ACC112 (cell line): ENCODE results near the gene MAP3K8.
A peak's percentile ranks its signal among the peaks of the same experiment; 100 is the strongest.

Experiments
- H2AFZ ChIP-seq: fragments of 200-600 bp; sonication (generic); one replicate; pipeline ENCODE4 v1.6.0; 2017; ENCODE audit warnings: antibody characterized with exemption, low read length; ENCODE audit not compliant: unreplicated experiment
- H3K27ac ChIP-seq: fragments of 200-600 bp; sonication (generic); 2 replicates; pipeline ENCODE4 v1.5.1; 2014; ENCODE audit warnings: low read depth, mild to moderate bottlenecking, antibody characterized with exemption, low read length, moderate library complexity
- H3K27me3 ChIP-seq: fragments of 200-600 bp; sonication (generic); 2 replicates; pipeline ENCODE4 v1.6.1; 2014; ENCODE audit warnings: mild to moderate bottlenecking, antibody characterized with exemption, low read length, moderate library complexity, mixed read lengths; ENCODE audit not compliant: insufficient read depth
- H3K36me3 ChIP-seq: fragments of 200-600 bp; sonication (generic); 2 replicates; pipeline ENCODE4 v1.6.1; 2016; ENCODE audit warnings: mild to moderate bottlenecking, antibody characterized with exemption, low read length, moderate library complexity, mixed read lengths; ENCODE audit not compliant: insufficient read depth
- H3K4me1 ChIP-seq: fragments of 200-600 bp; sonication (generic); one replicate; pipeline ENCODE4 v1.6.1; 2016; ENCODE audit warnings: low read length, mixed read lengths; ENCODE audit not compliant: insufficient read depth, unreplicated experiment, control insufficient read depth
- H3K4me3 ChIP-seq: fragments of 200-600 bp; sonication (generic); 2 replicates; pipeline ENCODE4 v1.5.1; 2014; ENCODE audit warnings: mild to moderate bottlenecking, low read depth, low read length
- H3K79me2 ChIP-seq: fragments of 200-600 bp; sonication (generic); one replicate; pipeline ENCODE4 v1.6.0; 2016; ENCODE audit warnings: low read length; ENCODE audit not compliant: control insufficient read depth, unreplicated experiment, insufficient read depth

Gene MAP3K8

GRCh38 chr10:30502266-30503060, 68.5 kb downstream of the MAP3K8 start:
- no peak overlapping the region for H3K4me3 ChIP-seq
- peaks cover 3% of the 10 kb centered on the region; the same call in 1 of the 2 replicates for H3K27me3 ChIP-seq
- no peaks in the 10 kb centered on the region for H3K4me1 ChIP-seq
- H3K36me3 ChIP-seq: no peaks in the 10 kb centered on the region
- no peak overlapping the region for H3K27ac ChIP-seq
- no peaks in the 10 kb centered on the region for H3K79me2 ChIP-seq
- H2AFZ ChIP-seq: no peak overlapping the region

GRCh38 chr10:30503700-30504266, 69.8 kb downstream of the MAP3K8 start:
- H2AFZ ChIP-seq: no peak overlapping the region
- H3K27me3 ChIP-seq: peaks cover 3% of the 10 kb centered on the region; the same call in 1 of the 2 replicates
- no peak overlapping the region for H3K4me3 ChIP-seq
- no peaks in the 10 kb centered on the region for H3K4me1 ChIP-seq
- no peaks in the 10 kb centered on the region for H3K79me2 ChIP-seq
- H3K36me3 ChIP-seq: no peaks in the 10 kb centered on the region
- H3K27ac ChIP-seq: no peak overlapping the region

- Histone ChIP-seq H3K4me1 (peaks cover 5% of the 10 kb centered on the region), H3K27me3 (peaks cover 3% of the 10 kb centered on the region; the same call in 1 of the 2 replicates), H3K36me3 (no peaks in the 10 kb centered on the region), H3K79me2 (no peaks in the 10 kb centered on the region), H3K27ac (no peak overlapping the region), H3K4me3 (no peak overlapping the region), H2AFZ (no peak overlapping the region)
Observed at GRCh38 chr10:30505543-30506298, 71.7 kb downstream of the MAP3K8 start.

GRCh38 chr10:30509508-30509907, 75.5 kb downstream of the MAP3K8 start:
- Histone ChIP-seq H3K4me3 (no peak overlapping the region), H3K27ac (no peak overlapping the region), H2AFZ (no peak overlapping the region), H3K4me1 (peaks cover 11% of the 10 kb centered on the region), H3K36me3 (no peaks in the 10 kb centered on the region), H3K27me3 (no peaks in the 10 kb centered on the region), H3K79me2 (no peaks in the 10 kb centered on the region)

GRCh38 chr10:30510184-30510931, 76.4 kb downstream of the MAP3K8 start:
- Histone ChIP-seq H3K27ac (peak overlapping the region; percentile 54), H3K4me1 (peaks cover 11% of the 10 kb centered on the region), H3K4me3 (0 out of 2 replicates have a peak overlapping the region, but pooled peaks have one; percentile 10), H2AFZ (peak overlapping the region; percentile 50), H3K36me3 (no peaks in the 10 kb centered on the region), H3K79me2 (no peaks in the 10 kb centered on the region), H3K27me3 (no peaks in the 10 kb centered on the region)

GRCh38 chr10:30510932-30511700, 77.1 kb downstream of the MAP3K8 start:
- peak overlapping the region; percentile 54 for H3K27ac ChIP-seq
- H3K27me3 ChIP-seq: no peaks in the 10 kb centered on the region
- peaks cover 11% of the 10 kb centered on the region for H3K4me1 ChIP-seq
- peak overlapping the region; percentile 50 for H2AFZ ChIP-seq
- no peaks in the 10 kb centered on the region for H3K36me3 ChIP-seq
- H3K79me2 ChIP-seq: no peaks in the 10 kb centered on the region
- 0 out of 2 replicates have a peak overlapping the region, but pooled peaks have one; percentile 10 for H3K4me3 ChIP-seq
